Thyroid gland (tissue), 4 donors: ENCODE results near the gene ZNF559. TPM values are rescaled to one million over a fixed set of nuclear protein-coding genes. Genes with fewer than 3 reads are reported as not detected.
"Not testable (repeated sequence)": the region's sequence is repeated elsewhere in the genome, so short reads cannot be mapped to it uniquely, and the experiment has no call there.

Experiments used
- DNase-seq, 2 donors: peaks; one replicate each; pipeline ENCODE4 v3.0.0-alpha.2; 2019
- H3K27ac ChIP-seq, 3 donors: fragments of 200-600 bp; sonication (generic); 1 replicate in 2 of 3; 2 replicates in 1 of 3; pipeline ENCODE4 v1.5.1; 2016 to 2019; ENCODE audit warnings: mild to moderate bottlenecking in 1 of 3, moderate library complexity in 1 of 3
- H3K27me3 ChIP-seq: fragments of 200-600 bp; sonication (generic); one replicate; pipeline ENCODE4 v1.5.1; 2019
- H3K36me3 ChIP-seq, 2 donors: fragments of 200-600 bp; sonication (generic); one replicate each; pipeline ENCODE4 v1.5.1; 2016 to 2019
- H3K4me1 ChIP-seq, 2 donors: fragments of 200-600 bp; sonication (generic); one replicate each; pipeline ENCODE4 v1.5.1; 2017 to 2019
- H3K4me3 ChIP-seq, 3 donors: fragments of 200-600 bp; sonication (generic); replicated peaks in 1 of 3; 1 replicate in 2 of 3; 2 replicates in 1 of 3; pipeline ENCODE4 v1.5.1; 2016; ENCODE audit warnings: mild to moderate bottlenecking in 1 of 3
- H3K9me3 ChIP-seq: fragments of 200-600 bp; sonication (generic); one replicate; pipeline ENCODE4 v1.5.1; 2017
- POLR2A ChIP-seq, 2 donors: fragments of 450-650 bp; IDR thresholded peaks; one replicate each; pipeline ENCODE4 v1.6.1; 2017; ENCODE audit warnings: antibody characterized with exemption in 2 of 2, mild to moderate bottlenecking in 2 of 2, moderate library complexity in 1 of 2
- WGBS, 2 donors: methylation state at CpG; one replicate each; pipeline ENCODE4 v1.1.5; 2017; 5-methylcytosine and 5-hydroxymethylcytosine counted together
- intact Hi-C: fragments of 100-400 bp; cut with DNase I; formaldehyde crosslinking; loops from one replicate; pipeline ENCODE4 v1.15.1; 2023
- total RNA-seq, 4 donors: library from RNA; depleted of rRNA; stranded (reverse); fragments of >200 nt; gene quantifications; one replicate each; pipeline ENCODE4 v1.2.3, GENCODE V29; 2016
- TF ChIP-seq, protein P1 (sequence below), 6 experiments: fragments of 200-600 bp in 3 of 6; fragments of 450-650 bp in 3 of 6; sonication (generic) in 3 of 6; IDR thresholded peaks; one replicate each; pipeline ENCODE4 v1.5.1; 2016 to 2019; ENCODE audit warnings: antibody characterized with exemption in 6 of 6, mild to moderate bottlenecking in 2 of 6, inconsistent platforms in 1 of 6, moderate library complexity in 1 of 6

Gene ZNF559
- total RNA-seq, 4 donors from 2014 or later = 20.6 to 55.8 (median 29.1) TPM

DNA sequence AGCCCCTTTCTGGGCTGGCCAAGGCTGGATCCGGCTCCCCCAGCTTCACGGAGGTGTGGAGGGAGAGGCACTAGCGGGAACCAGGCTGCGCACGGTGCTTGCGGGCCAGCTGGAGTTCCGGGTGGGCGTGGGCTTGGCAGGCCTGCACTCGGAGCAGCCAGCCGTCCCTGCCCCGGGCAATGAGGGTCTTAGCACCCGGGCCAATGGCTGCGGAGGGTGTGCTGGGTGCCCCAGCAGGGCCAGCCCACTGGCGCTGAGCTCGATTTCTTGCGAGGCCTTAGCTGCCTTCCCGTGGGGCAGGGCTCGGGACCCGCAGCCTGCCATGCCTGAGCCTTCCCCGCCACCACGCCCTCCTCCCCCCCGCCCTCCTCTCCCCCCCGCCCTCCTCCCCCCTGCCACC, 2.6 kb upstream of the ZNF559 start:
- Histone ChIP-seq H3K27me3 (no peaks in the 10 kb centered on the region), H3K4me3 (no peak overlapping the region), H3K36me3 (no peaks in the 10 kb centered on the region), H3K27ac (no peak overlapping the region), H3K4me1 (peaks cover 0 to 12% of the 10 kb centered on the region in 2 donors), H3K9me3 (no peaks in the 10 kb centered on the region)
- intact Hi-C loops = loop anchor here (10.0 kb wide), 1 partner anchor 473 kb away; no protein-coding TSS in a partner anchor
- 93 to 94% methylated on average over 23 of the region's 23 CpGs for WGBS, 2 donors
- no peak for DNase-seq
- TF ChIP-seq POLR2A (IDR thresholded peaks at IDR 0.05) = no peak
- TF ChIP-seq, protein P1, sequence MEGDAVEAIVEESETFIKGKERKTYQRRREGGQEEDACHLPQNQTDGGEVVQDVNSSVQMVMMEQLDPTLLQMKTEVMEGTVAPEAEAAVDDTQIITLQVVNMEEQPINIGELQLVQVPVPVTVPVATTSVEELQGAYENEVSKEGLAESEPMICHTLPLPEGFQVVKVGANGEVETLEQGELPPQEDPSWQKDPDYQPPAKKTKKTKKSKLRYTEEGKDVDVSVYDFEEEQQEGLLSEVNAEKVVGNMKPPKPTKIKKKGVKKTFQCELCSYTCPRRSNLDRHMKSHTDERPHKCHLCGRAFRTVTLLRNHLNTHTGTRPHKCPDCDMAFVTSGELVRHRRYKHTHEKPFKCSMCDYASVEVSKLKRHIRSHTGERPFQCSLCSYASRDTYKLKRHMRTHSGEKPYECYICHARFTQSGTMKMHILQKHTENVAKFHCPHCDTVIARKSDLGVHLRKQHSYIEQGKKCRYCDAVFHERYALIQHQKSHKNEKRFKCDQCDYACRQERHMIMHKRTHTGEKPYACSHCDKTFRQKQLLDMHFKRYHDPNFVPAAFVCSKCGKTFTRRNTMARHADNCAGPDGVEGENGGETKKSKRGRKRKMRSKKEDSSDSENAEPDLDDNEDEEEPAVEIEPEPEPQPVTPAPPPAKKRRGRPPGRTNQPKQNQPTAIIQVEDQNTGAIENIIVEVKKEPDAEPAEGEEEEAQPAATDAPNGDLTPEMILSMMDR (IDR thresholded peaks at IDR 0.05) = no peak

DNA sequence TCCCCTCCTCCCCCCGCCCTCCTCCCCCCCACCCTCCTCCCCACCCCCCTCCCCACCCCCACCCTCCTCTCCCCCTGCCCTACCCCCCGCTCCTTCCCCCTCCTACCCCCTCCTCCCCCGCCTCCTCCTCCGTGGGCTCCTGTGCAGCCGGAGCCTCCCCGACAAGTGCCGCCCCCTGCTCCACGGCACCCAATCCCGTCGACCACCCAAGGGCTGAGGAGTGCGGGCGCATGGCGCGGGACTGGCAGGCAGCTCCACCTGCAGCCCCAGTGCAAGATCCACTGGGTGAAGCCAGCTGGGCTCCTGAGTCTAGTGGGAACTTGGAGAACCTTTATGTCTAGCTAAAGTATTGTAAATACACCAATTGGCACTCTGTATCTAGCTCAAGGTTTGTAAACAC, 2.2 kb upstream of the ZNF559 start:
- not testable (repeated sequence) for DNase-seq, H3K36me3 ChIP-seq, H3K4me3 ChIP-seq, H3K27ac ChIP-seq, H3K27me3 ChIP-seq, H3K9me3 ChIP-seq
- H3K4me1 ChIP-seq = peaks cover 0 to 12% of the 10 kb centered on the region in 2 donors
- intact Hi-C loops = loop anchor here (10.0 kb wide), 1 partner anchor 473 kb away; no protein-coding TSS in a partner anchor
- 50 to 91% methylated on average over 1 to 6 of the region's 14 CpGs for WGBS, 2 donors

DNA sequence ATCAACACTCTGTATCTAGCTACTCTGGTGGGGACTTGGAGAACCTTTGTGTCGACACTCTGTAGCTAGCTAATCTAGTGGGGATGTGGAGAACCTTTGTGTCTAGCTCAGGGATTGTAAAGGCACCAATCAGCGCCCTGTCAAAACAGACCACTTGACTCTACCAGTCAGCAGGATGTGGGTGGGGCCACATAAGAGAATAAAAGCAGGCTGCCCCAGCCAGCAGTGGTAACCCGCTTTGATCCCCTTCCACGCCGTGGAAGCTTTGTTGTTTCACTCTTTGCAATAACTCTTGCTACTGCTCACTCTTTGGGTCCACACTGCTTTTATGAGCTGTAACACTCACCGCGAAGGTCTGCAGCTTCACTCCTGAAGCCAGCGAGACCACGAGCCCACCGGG, 1.8 kb upstream of the ZNF559 start:
- DNase-seq, H3K36me3 ChIP-seq, H3K9me3 ChIP-seq, H3K27me3 ChIP-seq, H3K27ac ChIP-seq, H3K4me3 ChIP-seq: not testable (repeated sequence)
- peaks cover 0 to 12% of the 10 kb centered on the region in 2 donors for H3K4me1 ChIP-seq
- intact Hi-C loops = loop anchor here (10.0 kb wide), 1 partner anchor 473 kb away; no protein-coding TSS in a partner anchor
- 93 to 98% methylated on average over 10 of the region's 10 CpGs for WGBS, 2 donors

DNA sequence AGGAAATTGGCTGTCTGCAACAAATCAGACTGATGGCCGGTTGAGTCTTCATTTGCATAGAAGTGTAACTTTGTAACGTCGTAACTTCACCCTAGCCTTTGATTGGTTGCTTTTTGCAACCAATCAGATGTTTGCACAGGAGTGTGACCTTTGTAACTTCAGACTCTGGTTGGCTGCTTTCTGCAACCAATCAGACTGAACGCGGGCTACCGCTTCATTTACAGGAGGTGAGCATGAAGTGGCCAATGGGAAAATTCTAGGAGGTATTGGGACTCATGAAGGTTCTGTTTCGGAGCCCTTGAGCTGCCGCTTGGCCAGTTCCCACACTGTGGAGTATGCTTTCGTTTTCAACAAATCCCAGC, 441 bp upstream of the ZNF559 start:
- H3K36me3 ChIP-seq = peaks cover 0 to 1% of the 10 kb centered on the region in 2 donors
- peak; percentile 62 to 63 for DNase-seq
- TF ChIP-seq POLR2A (IDR thresholded peaks at IDR 0.05) = no peak
- TF ChIP-seq, protein P1 (IDR thresholded peaks at IDR 0.05) = no peak
- H3K9me3 ChIP-seq = no peaks in the 10 kb centered on the region
- H3K4me1 ChIP-seq = peaks cover 0 to 12% of the 10 kb centered on the region in 2 donors
- intact Hi-C loops = loop anchor here (10.0 kb wide), 1 partner anchor 471 kb away; no protein-coding TSS in a partner anchor
- peak overlapping the region; percentile 76 to 85 (median 84) for H3K27ac ChIP-seq
- peak overlapping the region; percentile 57 to 68 (median 58) for H3K4me3 ChIP-seq
- 3 to 4% methylated on average over 9 of the region's 9 CpGs for WGBS, 2 donors
- H3K27me3 ChIP-seq = no peaks in the 10 kb centered on the region

DNA sequence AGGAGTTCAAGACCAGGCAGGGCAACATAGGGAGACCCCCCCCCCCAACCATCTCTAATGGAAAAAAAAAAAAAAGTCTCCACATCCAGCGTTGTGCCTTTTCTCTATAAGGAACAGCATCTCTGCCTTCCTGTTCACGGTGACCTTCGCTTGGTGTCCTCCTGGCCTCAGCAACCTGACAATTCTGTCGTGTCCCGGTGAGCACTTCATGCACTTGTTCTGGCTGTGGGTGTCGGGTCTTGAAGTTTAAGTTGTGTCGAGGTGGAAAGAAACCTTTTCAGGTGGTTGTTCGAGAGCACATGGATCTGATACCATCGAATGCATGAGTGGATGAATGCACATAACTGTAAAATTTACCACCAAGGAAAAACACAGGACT, 594 bp downstream of the ZNF559 start:
- no peak for TF ChIP-seq POLR2A (IDR thresholded peaks at IDR 0.05)
- TF ChIP-seq, protein P1 (IDR thresholded peaks at IDR 0.05) = no peak
- Histone ChIP-seq H3K4me3 (peak overlapping the region; percentile 57 to 68 (median 58)), H3K4me1 (peaks cover 0 to 12% of the 10 kb centered on the region in 2 donors), H3K36me3 (peaks cover 0 to 2% of the 10 kb centered on the region in 2 donors), H3K27ac (peak overlapping the region; percentile 76 to 85 (median 84)), H3K27me3 (no peaks in the 10 kb centered on the region), H3K9me3 (no peaks in the 10 kb centered on the region)
- intact Hi-C loops = loop anchor here (10.0 kb wide), 1 partner anchor 470 kb away; no protein-coding TSS in a partner anchor
- WGBS, 2 donors = 38 to 48% methylated on average over 9 of the region's 9 CpGs
- DNase-seq = no peak

DNA sequence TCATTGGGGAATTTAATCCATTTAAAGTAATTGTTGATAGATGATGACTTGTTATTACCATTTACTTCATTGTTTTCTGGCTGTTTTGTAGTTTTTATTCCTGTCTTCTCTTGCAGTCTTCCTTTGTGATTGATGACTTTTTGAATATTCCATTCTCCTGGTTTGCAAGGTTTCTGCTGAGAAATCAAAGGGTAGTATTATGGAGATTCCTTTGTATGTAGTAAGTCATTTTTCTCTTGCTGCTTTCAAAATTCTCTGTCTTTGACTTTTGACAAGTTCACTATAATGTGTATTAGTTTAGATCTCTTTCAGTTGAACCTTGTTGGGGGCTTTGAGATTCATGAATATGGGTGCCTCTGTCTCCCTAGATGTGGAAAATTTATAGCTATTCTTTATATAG, 6.0 kb downstream of the ZNF559 start:
- Histone ChIP-seq H3K36me3 (peaks cover 4 to 15% of the 10 kb centered on the region in 2 donors), H3K9me3 (no peaks in the 10 kb centered on the region), H3K27ac (no peak overlapping the region), H3K27me3 (no peaks in the 10 kb centered on the region), H3K4me1 (peaks cover 0 to under 1% of the 10 kb centered on the region in 2 donors), H3K4me3 (no peak overlapping the region)
- TF ChIP-seq POLR2A (IDR thresholded peaks at IDR 0.05) = no peak
- TF ChIP-seq, protein P1 (IDR thresholded peaks at IDR 0.05) = no peak
- DNase-seq = no peak
- intact Hi-C loops = loop anchor here (10.0 kb wide), 1 partner anchor 465 kb away; no protein-coding TSS in a partner anchor
